HG03039 (cell line): Measurements from ENCODE around the gene SMAD3.

ENCODE experiments used
- ATAC-seq: cut with Tn5 transposase; IDR thresholded peaks from one replicate; pipeline ENCODE4 v1.9.1; 2021; ENCODE audit warnings: mild to moderate bottlenecking, moderate library complexity; ENCODE audit not compliant: unreplicated experiment

SMAD3 gene

GRCh38 chr15:67216859-67217258, 151.5 kb downstream of the SMAD3 start:
- ATAC-seq = no peak

- ATAC-seq = no peak
These were observed 153.0 kb downstream of the SMAD3 start for GRCh38 chr15:67218428-67218827.

GRCh38 chr15:67219288-67219687, 153.9 kb downstream of the SMAD3 start:
- no peak for ATAC-seq

- ATAC-seq = no peak
These were observed 159.5 kb downstream of the SMAD3 start for GRCh38 chr15:67224889-67225288.

- no peak for ATAC-seq
These were observed 159.9 kb downstream of the SMAD3 start for GRCh38 chr15:67225336-67225735.

GRCh38 chr15:67227431-67227830, 162.0 kb downstream of the SMAD3 start:
- no peak for ATAC-seq

GRCh38 chr15:67227846-67228245, 162.4 kb downstream of the SMAD3 start:
- ATAC-seq = no peak

GRCh38 chr15:67228286-67228685, 162.9 kb downstream of the SMAD3 start:
- ATAC-seq = no peak

- ATAC-seq = no peak
These were observed 165.1 kb downstream of the SMAD3 start for GRCh38 chr15:67230504-67230903.

- no peak for ATAC-seq
These were observed 167.2 kb downstream of the SMAD3 start for GRCh38 chr15:67232591-67232990.

- ATAC-seq = no peak
These were observed 175.1 kb downstream of the SMAD3 start for GRCh38 chr15:67240235-67241131.

- peak; percentile 62 for ATAC-seq
These were observed 175.9 kb downstream of the SMAD3 start for GRCh38 chr15:67241132-67241855.

GRCh38 chr15:67242708-67243111, 177.3 kb downstream of the SMAD3 start:
- ATAC-seq = no peak
